22Rv1 (cell line): ENCODE data around the gene MARCHF4.

Source experiments
- ZFX ChIP-seq: fragments of 450-650 bp; IDR thresholded peaks from 2 replicates; pipeline ENCODE4 v1.6.1; 2017; ENCODE audit warnings: antibody characterized with exemption, borderline replicate concordance
- TF ChIP-seq, protein P1 (sequence below): fragments of 450-650 bp; IDR thresholded peaks from 2 replicates; pipeline ENCODE4 v1.5.1; 2017; ENCODE audit warnings: mild to moderate bottlenecking

DNA sequence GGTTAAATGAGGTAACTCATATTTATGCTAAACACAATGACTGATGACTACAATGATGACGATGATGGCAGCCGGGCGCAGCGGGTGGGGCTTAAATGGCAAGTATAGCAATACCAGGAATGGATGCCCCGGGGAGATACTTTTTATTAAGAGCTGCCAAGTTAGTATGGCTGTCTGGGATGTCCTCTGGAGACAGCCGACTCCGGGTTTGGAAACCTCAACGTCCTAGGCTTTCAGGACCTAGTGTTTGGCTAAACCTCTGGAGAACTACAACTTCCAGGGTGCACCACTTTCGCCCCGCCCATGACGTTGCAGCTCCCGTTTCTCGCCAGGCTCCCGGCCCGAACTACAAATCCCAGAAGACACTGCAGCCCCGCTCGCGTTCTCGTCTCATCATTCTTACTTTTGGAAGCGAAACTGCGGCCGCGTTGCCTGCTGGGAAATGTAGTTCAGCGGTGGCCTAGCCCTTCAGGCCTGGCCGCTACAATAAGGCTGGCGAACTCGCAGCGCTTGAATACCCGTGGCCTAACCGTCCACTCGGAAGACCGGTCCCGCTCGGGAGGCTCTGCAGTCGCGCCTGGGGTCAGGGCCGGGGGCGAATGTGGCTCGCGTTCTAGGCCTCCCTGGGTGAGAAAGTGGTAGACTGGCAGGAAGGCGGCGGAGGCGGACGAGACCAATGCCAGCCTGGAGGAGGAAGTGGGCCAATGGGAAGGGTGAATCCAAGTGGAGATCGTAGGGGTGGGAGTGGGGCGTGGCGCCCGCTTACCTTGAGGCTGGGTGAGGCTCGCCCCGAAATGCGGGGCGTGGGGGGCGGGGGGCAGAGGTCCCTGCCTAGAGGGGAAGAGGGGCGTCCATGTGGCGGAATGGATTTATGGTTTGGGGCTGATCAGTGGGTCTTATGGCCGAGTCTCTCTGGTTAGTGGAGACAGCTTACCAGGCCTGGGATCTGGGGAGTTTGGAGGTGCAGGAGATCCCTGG is 40.0 kb upstream of the MARCHF4 start, which contains the start of gene SMARCAL1:
- TF ChIP-seq, protein P1, sequence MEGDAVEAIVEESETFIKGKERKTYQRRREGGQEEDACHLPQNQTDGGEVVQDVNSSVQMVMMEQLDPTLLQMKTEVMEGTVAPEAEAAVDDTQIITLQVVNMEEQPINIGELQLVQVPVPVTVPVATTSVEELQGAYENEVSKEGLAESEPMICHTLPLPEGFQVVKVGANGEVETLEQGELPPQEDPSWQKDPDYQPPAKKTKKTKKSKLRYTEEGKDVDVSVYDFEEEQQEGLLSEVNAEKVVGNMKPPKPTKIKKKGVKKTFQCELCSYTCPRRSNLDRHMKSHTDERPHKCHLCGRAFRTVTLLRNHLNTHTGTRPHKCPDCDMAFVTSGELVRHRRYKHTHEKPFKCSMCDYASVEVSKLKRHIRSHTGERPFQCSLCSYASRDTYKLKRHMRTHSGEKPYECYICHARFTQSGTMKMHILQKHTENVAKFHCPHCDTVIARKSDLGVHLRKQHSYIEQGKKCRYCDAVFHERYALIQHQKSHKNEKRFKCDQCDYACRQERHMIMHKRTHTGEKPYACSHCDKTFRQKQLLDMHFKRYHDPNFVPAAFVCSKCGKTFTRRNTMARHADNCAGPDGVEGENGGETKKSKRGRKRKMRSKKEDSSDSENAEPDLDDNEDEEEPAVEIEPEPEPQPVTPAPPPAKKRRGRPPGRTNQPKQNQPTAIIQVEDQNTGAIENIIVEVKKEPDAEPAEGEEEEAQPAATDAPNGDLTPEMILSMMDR, result no peak
- TF ChIP-seq ZFX, result no peak
